OCI-LY7 (cell line): ENCODE results near the gene AMOTL1. TPM values are rescaled to one million over a fixed set of nuclear protein-coding genes. Genes with fewer than 3 reads are reported as not detected.

ENCODE experiments used
- BruUV-seq: library from RNA; stranded (reverse); fragments of 400-500 nt; replicated peaks from 2 replicates; lab custom pipeline; 2021; lab: Mats Ljungman, UMichigan
- CTCF ChIA-PET: fragments of 300-600 bp; sonication (Branson Sonifier 250); formaldehyde crosslinking; loops from one replicate; lab custom pipeline; 2022; ENCODE audit warnings: antibody characterized with exemption; ENCODE audit not compliant: unreplicated experiment; lab: Charles Lee
- POLR2A ChIA-PET: fragments of 300-600 bp; sonication (Branson Sonifier 250); formaldehyde crosslinking; loops from one replicate; lab custom pipeline; 2022; ENCODE audit warnings: antibody characterized with exemption; lab: Charles Lee
- DNase-seq: peaks from one replicate; pipeline ENCODE4 v3.0.0-alpha.2; 2015; ENCODE audit warnings: low spot score
- H2AFZ ChIP-seq: fragments of 200-600 bp; sonication (generic), shearing (Covaris generic); 2 replicates; pipeline ENCODE4 v1.6.1; 2014; ENCODE audit warnings: mild to moderate bottlenecking, antibody characterized with exemption, low read length, moderate library complexity
- H3K27ac ChIP-seq: fragments of 200-600 bp; sonication (generic); 2 replicates; pipeline ENCODE4 v1.5.1; 2014; ENCODE audit warnings: mixed run types, low read depth, mild to moderate bottlenecking, moderate library complexity, low read length, inconsistent platforms; ENCODE audit not compliant: poor library complexity, severe bottlenecking
- H3K36me3 ChIP-seq: fragments of 200-600 bp; sonication (generic); 2 replicates; pipeline ENCODE4 v1.6.1; 2014; ENCODE audit warnings: mild to moderate bottlenecking, antibody characterized with exemption, low read length, moderate library complexity, mixed read lengths; ENCODE audit not compliant: insufficient read depth
- H3K4me1 ChIP-seq: fragments of 200-600 bp; sonication (generic); 2 replicates; pipeline ENCODE4 v1.5.1; 2014; ENCODE audit warnings: mild to moderate bottlenecking, low read length; ENCODE audit not compliant: insufficient read depth, poor library complexity, severe bottlenecking
- H3K4me2 ChIP-seq: fragments of 200-600 bp; sonication (generic); 2 replicates; pipeline ENCODE4 v1.6.1; 2014; ENCODE audit warnings: mild to moderate bottlenecking, low read length
- H3K4me3 ChIP-seq: fragments of 200-600 bp; sonication (generic); 2 replicates; pipeline ENCODE4 v1.5.1; 2014; ENCODE audit warnings: mild to moderate bottlenecking, low read depth, low read length; ENCODE audit not compliant: poor library complexity, severe bottlenecking
- H3K79me2 ChIP-seq: fragments of 200-600 bp; sonication (generic); 2 replicates; pipeline ENCODE4 v1.6.1; 2016; ENCODE audit warnings: low read depth, mild to moderate bottlenecking, low read length, moderate library complexity, mixed read lengths; ENCODE audit not compliant: insufficient read depth
- H3K9me2 ChIP-seq: fragments of 200-600 bp; sonication (generic); 2 replicates; pipeline ENCODE4 v1.6.1; 2016; ENCODE audit warnings: mild to moderate bottlenecking, low read length, mixed read lengths; ENCODE audit not compliant: insufficient read depth
- H3K9me3 ChIP-seq: fragments of 200-600 bp; sonication (generic); 2 replicates; pipeline ENCODE4 v1.6.1; 2014; ENCODE audit warnings: mild to moderate bottlenecking, mixed run types, low read length, mixed read lengths
- H4K20me1 ChIP-seq: fragments of 200-600 bp; sonication (generic); 2 replicates; pipeline ENCODE4 v1.6.1; 2014; ENCODE audit warnings: mild to moderate bottlenecking, antibody characterized with exemption, low read length, moderate library complexity, mixed read lengths; ENCODE audit not compliant: insufficient read depth
- CTCF ChIP-seq: fragments of 200-600 bp; sonication (generic); conservative IDR thresholded peaks from 2 replicates; pipeline ENCODE4 v1.5.1; 2014; ENCODE audit warnings: mild to moderate bottlenecking, antibody characterized with exemption, low read length, moderate library complexity, mixed read lengths
- EZH2phosphoT487 ChIP-seq: fragments of 200-600 bp; sonication (generic); IDR thresholded peaks from 2 replicates; pipeline ENCODE4 v1.6.1; 2018; ENCODE audit warnings: low read depth, borderline replicate concordance, mild to moderate bottlenecking, mixed run types, antibody characterized with exemption, low read length, moderate library complexity, mixed read lengths
- intact Hi-C: fragments of 100-400 bp; cut with micrococcal nuclease; formaldehyde crosslinking; loops from one replicate; pipeline ENCODE4 v1.10.0; 2022; ENCODE audit not compliant: unreplicated experiment
- total RNA-seq, 2 experiments: library from RNA; depleted of rRNA in 1 of 2; stranded (reverse); fragments of >200 nt in 1 of 2; shearing (Covaris generic) in 1 of 2; gene quantifications; 2 replicates each; pipeline ENCODE4 v1.2.3, GENCODE V29; 2014 to 2022

Gene AMOTL1
- total RNA-seq, 2 experiments from 2014 or later, result not detected

GRCh38 chr11:94876645-94877442, 108.7 kb downstream of the AMOTL1 start:
- H3K36me3 ChIP-seq, result no peaks in the 10 kb centered on the region
- H3K9me2 ChIP-seq, result no peaks in the 10 kb centered on the region; the same call in 1 of the 2 replicates
- POLR2A ChIA-PET, result no interaction called here
- intact Hi-C loops, result no loop called here
- no peak overlapping the region for H3K4me2 ChIP-seq
- H3K4me3 ChIP-seq, result no peak overlapping the region
- TF ChIP-seq CTCF (no peak), EZH2phosphoT487 (no peak)
- CTCF ChIA-PET, result no interaction called here
- no peak overlapping the region for H2AFZ ChIP-seq
- no peaks in the 10 kb centered on the region for H3K9me3 ChIP-seq
- no peaks in the 10 kb centered on the region for H3K4me1 ChIP-seq
- H3K79me2 ChIP-seq, result no peaks in the 10 kb centered on the region
- H3K27ac ChIP-seq, result no peak overlapping the region
- BruUV-seq, result no TSS peak
- DNase-seq, result no peak
- H4K20me1 ChIP-seq, result no peaks in the 10 kb centered on the region

- no peak for DNase-seq
- no peak overlapping the region for H3K4me3 ChIP-seq
- H3K4me1 ChIP-seq, result no peaks in the 10 kb centered on the region
- TF ChIP-seq EZH2phosphoT487, result no peak
- no peak for TF ChIP-seq CTCF
- H3K27ac ChIP-seq, result no peak overlapping the region
- H3K79me2 ChIP-seq, result no peaks in the 10 kb centered on the region
- BruUV-seq, result no TSS peak
- intact Hi-C loops, result no loop called here
- H3K36me3 ChIP-seq, result no peaks in the 10 kb centered on the region
- no peak overlapping the region for H2AFZ ChIP-seq
- H3K9me2 ChIP-seq, result no peaks in the 10 kb centered on the region; the same call in 1 of the 2 replicates
- H3K4me2 ChIP-seq, result no peak overlapping the region
- H3K9me3 ChIP-seq, result no peaks in the 10 kb centered on the region
- H4K20me1 ChIP-seq, result no peaks in the 10 kb centered on the region
- CTCF ChIA-PET, result no interaction called here
- POLR2A ChIA-PET, result interaction anchor here (1.0 kb wide), 1 partner anchor 23 kb away, joined by 3 read pairs; no protein-coding TSS in a partner anchor
These were observed 109.5 kb downstream of the AMOTL1 start for GRCh38 chr11:94877443-94878200.
